Muscle layer of duodenum (tissue), 2 donors: ENCODE data around the gene STRA6.

Experiments used
- H3K27ac ChIP-seq: one replicate; pipeline ENCODE4 v1.7.0; 2013; ENCODE audit warnings: mild to moderate bottlenecking, low read length
- H3K27me3 ChIP-seq: one replicate; pipeline ENCODE4 v1.7.0; 2013; ENCODE audit warnings: low read depth, mild to moderate bottlenecking, control low read depth, low read length
- H3K36me3 ChIP-seq, 2 donors: one replicate each; pipeline ENCODE4 v1.7.0; 2013; ENCODE audit warnings: low read length in 2 of 2, control low read depth in 1 of 2, mild to moderate bottlenecking in 1 of 2; ENCODE audit not compliant: insufficient read depth in 2 of 2, control insufficient read depth in 1 of 2
- H3K4me1 ChIP-seq, 2 donors: one replicate each; pipeline ENCODE4 v1.7.0; 2013; ENCODE audit warnings: low read length in 2 of 2, mild to moderate bottlenecking in 2 of 2, control low read depth in 1 of 2, moderate library complexity in 1 of 2; ENCODE audit not compliant: insufficient read depth in 2 of 2, control insufficient read depth in 1 of 2
- H3K4me3 ChIP-seq, 2 donors: one replicate each; pipeline ENCODE4 v1.7.0; 2013; ENCODE audit warnings: low read length in 2 of 2, low read depth in 1 of 2, mild to moderate bottlenecking in 1 of 2
- H3K9me3 ChIP-seq, 2 donors: one replicate each; pipeline ENCODE4 v1.7.0; 2013; ENCODE audit warnings: low read length in 2 of 2, control low read depth in 1 of 2, mild to moderate bottlenecking in 1 of 2; ENCODE audit not compliant: control insufficient read depth in 1 of 2
- donor health status: healthy.

Gene STRA6

DNA sequence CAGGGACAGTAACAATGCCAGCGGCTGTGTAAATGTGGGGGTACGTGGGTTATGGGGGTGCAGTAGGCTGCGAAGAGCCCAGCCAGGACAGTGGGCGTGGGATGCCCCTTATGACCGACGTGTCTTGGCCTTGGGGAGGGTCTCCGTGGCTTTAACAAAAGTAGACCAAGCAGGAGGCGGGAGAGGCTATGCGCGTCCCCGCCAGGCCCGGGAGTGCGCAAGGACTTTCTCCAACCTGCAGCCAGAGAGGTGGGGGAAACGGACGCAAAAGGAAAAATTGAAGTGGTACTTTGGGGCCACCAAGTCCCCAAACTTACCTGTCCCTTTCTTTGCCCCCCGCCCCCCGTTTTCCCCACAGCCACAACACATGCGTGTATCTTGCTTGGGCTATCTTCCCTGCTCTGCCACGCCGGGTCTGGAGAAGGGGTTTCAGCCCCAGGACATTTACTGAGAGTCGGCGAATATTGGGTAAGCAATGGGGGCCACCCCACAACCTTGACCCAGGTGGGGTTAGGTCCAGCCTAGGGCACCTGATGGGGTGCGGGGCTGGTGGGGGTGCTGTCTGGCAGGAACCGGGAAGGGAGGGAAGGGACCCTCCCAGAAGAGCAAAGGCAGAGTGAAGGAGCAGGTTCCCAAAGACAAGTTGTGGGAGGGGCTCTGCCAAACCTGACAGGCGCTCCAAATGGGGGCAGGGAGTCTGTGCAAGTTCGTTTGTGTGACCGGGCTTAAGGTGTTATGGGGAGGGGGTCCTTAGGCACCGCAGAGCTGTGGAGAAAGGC, 71.5 kb downstream of the STRA6 start:
- no peak overlapping the region for H3K4me3 ChIP-seq
- peaks cover 0 to 59% of the 10 kb centered on the region in 2 donors for H3K4me1 ChIP-seq
- H3K27me3 ChIP-seq = peaks cover 61% of the 10 kb centered on the region
- no peak overlapping the region for H3K27ac ChIP-seq
- no peaks in the 10 kb centered on the region for H3K9me3 ChIP-seq
- no peaks in the 10 kb centered on the region for H3K36me3 ChIP-seq

DNA sequence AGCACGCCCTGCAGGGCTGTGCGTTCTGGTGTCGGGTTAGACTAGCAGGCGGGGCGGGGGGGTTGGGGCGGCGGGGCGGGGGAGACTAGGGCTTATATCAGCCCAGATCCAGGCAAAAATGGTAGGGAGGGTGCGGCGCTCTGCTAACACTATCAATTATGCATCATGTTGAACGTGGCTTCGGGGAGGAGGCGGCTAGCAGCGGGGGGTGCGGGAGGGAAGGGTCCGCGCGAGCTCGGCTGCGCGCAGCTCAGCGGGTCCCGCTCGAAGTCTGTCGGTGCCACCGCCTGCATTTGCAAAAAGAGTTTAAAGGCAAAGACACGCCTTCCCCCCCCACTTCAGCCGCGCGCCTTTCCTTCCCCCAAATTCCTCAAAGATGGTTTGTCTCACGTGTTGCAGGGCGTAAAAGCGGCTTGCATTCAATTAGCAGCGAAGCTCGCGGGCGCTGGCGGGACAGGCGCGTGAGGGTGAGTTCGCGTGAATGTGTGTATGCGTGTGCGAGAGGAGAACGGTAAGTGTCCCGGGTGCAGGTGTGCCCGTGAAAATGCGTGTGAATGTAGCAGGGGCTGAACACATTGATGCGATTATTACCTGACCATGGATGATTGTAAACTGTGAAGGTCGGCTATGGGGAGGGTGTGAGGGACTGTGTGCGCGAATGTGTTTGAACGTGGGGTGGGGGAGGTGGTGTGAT, 72.3 kb downstream of the STRA6 start, which contains the start of gene ISLR2:
ISLR2 (plus strand) TSS at position 432 of the 694 bp plus-strand sequence. CDS start 2,169 bp downstream, outside the sequence.
- H3K27me3 ChIP-seq = peaks cover 59% of the 10 kb centered on the region
- peak within 1 kb of the TSS in 1 of 2 donors; percentile 29 for H3K4me3 ChIP-seq
- H3K9me3 ChIP-seq = no peaks in the 10 kb centered on the region
- H3K4me1 ChIP-seq = peaks cover 0 to 54% of the 10 kb centered on the region in 2 donors
- H3K27ac ChIP-seq = no peak within 1 kb of the TSS
- H3K36me3 ChIP-seq = no peaks in the 10 kb centered on the region

DNA sequence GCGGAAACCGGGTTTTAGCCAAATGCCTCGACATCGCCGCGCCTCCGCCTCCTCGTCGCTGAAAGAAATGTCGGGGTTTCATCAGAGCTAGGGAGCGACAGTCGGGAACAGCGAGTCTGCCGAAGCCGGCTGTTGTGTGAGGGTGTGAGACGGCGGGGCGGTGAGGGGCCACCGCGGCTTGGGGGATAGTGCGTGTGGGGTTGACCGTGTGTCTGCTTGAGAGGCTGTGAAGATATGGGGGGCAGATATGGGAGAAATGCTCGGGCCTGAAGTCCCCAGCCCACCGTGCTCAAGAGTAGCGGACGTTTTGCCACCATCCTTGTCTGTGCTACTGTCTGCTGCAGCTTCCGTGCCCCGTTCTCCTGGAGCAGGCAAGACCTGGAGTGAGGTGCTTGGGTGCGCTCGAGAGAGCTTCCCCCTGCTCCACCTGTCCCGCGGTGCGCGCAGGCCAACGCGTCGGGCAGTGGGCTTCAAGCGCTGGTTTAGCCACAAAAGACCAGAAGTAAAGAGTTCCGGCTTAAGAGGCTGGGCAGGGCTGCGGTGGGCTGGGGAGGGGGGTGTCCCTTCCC, 72.9 kb downstream of the STRA6 start:
- Histone ChIP-seq H3K36me3 (no peaks in the 10 kb centered on the region), H3K9me3 (no peaks in the 10 kb centered on the region), H3K4me1 (peaks cover 0 to 48% of the 10 kb centered on the region in 2 donors), H3K4me3 (peak overlapping the region in 1 of 2 donors; percentile 29), H3K27ac (no peak overlapping the region), H3K27me3 (peaks cover 58% of the 10 kb centered on the region)
